OCI-LY3 (cell line): ENCODE measurements around the gene TMEM250.

Experiments
- H2AFZ ChIP-seq: fragments of 200-600, 300-600 bp; shearing (Covaris generic); 2 replicates; pipeline ENCODE4 v1.6.0; 2014; ENCODE audit warnings: antibody characterized with exemption, low read depth, low read length
- H3K27ac ChIP-seq: fragments of 200-600, 300-600 bp; sonication (generic); 2 replicates; pipeline ENCODE4 v1.5.1; 2014; ENCODE audit warnings: mild to moderate bottlenecking, low read length, moderate library complexity, mixed read lengths
- H3K27me3 ChIP-seq: fragments of 200-600, 300-600 bp; sonication (generic); 2 replicates; pipeline ENCODE4 v1.6.1; 2014; ENCODE audit warnings: low read depth, low read length, mixed read lengths
- H3K36me3 ChIP-seq: fragments of 200-600, 300-600 bp; sonication (generic); replicated peaks from 2 replicates; pipeline ENCODE3; 2014; ENCODE audit warnings: low read depth, low read length, mixed read lengths
- H3K4me1 ChIP-seq: fragments of 300-600, 200-600 bp; sonication (generic); 2 replicates; pipeline ENCODE4 v1.6.1; 2014; ENCODE audit warnings: low read length, mixed read lengths
- H3K4me2 ChIP-seq: fragments of 200-600, 300-600 bp; sonication (generic); 2 replicates; pipeline ENCODE4 v1.6.1; 2014; ENCODE audit warnings: low read length, mixed read lengths
- H3K4me3 ChIP-seq: fragments of 300-600, 200-600 bp; sonication (generic); 2 replicates; pipeline ENCODE4 v1.5.1; 2014; ENCODE audit warnings: antibody characterized with exemption, mild to moderate bottlenecking, low read length, moderate library complexity
- H3K79me2 ChIP-seq: fragments of 300-600, 200-600 bp; shearing (Covaris generic); 2 replicates; pipeline ENCODE4 v1.6.1; 2014; ENCODE audit warnings: mild to moderate bottlenecking, low read length, mixed read lengths
- H3K9ac ChIP-seq: fragments of 300-600, 200-600 bp; shearing (Covaris generic); 2 replicates; pipeline ENCODE4 v1.6.0; 2014; ENCODE audit warnings: mild to moderate bottlenecking, low read length, moderate library complexity
- H3K9me3 ChIP-seq: fragments of 200-600, 300-600 bp; shearing (Covaris generic); 2 replicates; pipeline ENCODE4 v1.6.1; 2014; ENCODE audit warnings: low read length, mixed read lengths; ENCODE audit not compliant: insufficient read depth
- H4K20me1 ChIP-seq: fragments of 200-600, 300-600 bp; sonication (generic); 2 replicates; pipeline ENCODE4 v1.6.1; 2016; ENCODE audit warnings: low read length, mixed read lengths; ENCODE audit not compliant: insufficient read depth
- EZH2phosphoT487 ChIP-seq: fragments of 200-600 bp; shearing (Covaris generic); IDR thresholded peaks from 2 replicates; pipeline ENCODE4 v1.6.1; 2018; ENCODE audit warnings: antibody characterized with exemption, mixed run types, low read depth
- TF ChIP-seq, protein P1 (sequence below): fragments of 200-600, 300-600 bp; sonication (generic); IDR thresholded peaks from 2 replicates; pipeline ENCODE4 v1.5.1; 2014; ENCODE audit warnings: antibody characterized with exemption, low read length, low read depth

TMEM250 gene

DNA sequence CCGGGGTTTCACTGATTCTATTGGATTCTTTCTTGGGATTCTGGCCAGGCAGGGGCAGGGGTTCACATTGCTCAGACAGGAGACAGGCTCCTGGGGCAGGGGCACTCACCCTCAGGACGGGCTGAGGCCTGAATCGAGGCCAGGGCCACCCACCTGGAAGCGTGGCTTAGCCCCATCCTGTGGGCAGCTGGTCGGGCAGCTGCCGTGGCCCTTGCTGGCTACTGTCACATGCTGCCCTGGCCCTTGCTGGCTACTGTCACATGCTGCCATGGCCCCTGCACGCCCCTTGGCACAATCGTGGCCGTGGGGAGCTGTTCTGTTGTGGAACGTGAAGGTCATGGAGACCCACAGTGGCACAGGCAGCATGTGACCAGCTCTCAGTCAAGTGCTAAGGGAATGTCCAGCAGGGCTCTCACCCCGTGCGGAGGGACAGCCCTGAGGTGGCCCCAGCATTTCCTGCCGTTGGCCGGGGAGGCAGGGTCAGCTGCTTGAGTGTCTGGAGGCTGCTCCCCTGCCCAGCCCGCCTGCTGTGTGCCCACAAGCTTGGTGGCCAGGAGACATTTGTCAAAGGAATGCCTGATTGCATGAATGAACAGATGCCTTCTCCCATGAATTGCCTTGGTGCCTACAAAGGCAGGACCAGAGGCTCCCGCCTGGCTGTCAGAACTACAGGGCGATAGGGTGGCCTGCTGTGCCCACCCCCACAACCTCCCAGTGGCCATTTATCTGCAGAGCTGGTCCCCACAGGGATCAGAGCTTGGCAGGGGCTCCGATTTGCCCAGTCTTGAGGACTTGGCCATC lies 16.9 kb upstream of the TMEM250 start:
- H3K79me2 ChIP-seq = no peaks in the 10 kb centered on the region
- H3K27ac ChIP-seq = no peak overlapping the region
- H3K9me3 ChIP-seq = no peaks in the 10 kb centered on the region
- H3K4me3 ChIP-seq = no peak overlapping the region
- H3K4me2 ChIP-seq = no peak overlapping the region
- no peak overlapping the region for H3K9ac ChIP-seq
- H2AFZ ChIP-seq = no peak overlapping the region
- TF ChIP-seq, protein P1, sequence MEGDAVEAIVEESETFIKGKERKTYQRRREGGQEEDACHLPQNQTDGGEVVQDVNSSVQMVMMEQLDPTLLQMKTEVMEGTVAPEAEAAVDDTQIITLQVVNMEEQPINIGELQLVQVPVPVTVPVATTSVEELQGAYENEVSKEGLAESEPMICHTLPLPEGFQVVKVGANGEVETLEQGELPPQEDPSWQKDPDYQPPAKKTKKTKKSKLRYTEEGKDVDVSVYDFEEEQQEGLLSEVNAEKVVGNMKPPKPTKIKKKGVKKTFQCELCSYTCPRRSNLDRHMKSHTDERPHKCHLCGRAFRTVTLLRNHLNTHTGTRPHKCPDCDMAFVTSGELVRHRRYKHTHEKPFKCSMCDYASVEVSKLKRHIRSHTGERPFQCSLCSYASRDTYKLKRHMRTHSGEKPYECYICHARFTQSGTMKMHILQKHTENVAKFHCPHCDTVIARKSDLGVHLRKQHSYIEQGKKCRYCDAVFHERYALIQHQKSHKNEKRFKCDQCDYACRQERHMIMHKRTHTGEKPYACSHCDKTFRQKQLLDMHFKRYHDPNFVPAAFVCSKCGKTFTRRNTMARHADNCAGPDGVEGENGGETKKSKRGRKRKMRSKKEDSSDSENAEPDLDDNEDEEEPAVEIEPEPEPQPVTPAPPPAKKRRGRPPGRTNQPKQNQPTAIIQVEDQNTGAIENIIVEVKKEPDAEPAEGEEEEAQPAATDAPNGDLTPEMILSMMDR = no peak
- TF ChIP-seq EZH2phosphoT487 = no peak
- no peaks in the 10 kb centered on the region for H4K20me1 ChIP-seq
- no peaks in the 10 kb centered on the region for H3K4me1 ChIP-seq
- no peaks in the 10 kb centered on the region for H3K36me3 ChIP-seq
- peaks cover 5% of the 10 kb centered on the region; the same call in 1 of the 2 replicates for H3K27me3 ChIP-seq

DNA sequence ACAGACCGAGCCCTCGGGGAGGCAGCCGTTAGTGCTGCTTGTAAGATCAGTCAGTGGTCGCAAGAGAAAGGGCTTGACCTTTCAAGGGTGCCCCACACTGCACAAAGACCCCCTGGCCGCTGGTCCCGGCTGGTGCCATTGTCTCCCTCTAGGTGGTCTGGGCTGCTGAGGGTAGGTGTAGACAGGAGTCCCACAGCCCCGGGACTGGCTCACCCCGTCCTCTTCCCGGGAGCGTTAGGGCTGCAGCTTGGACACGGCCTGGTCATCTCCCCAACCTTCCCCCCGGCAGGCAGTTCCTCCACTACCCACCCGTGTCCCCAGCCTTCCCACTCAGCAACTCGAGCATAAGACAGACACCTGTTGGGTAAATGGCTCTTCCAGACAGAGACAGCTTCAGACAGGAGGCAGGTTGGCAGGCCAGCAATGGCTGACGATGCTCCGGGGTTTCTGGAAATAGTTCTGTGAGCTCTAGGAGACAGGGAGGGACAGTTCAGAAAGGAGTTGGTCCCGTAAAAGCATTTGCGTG lies 15.3 kb upstream of the TMEM250 start:
- H3K4me1 ChIP-seq = no peaks in the 10 kb centered on the region
- H3K27me3 ChIP-seq = peaks cover 11% of the 10 kb centered on the region; the same call in 1 of the 2 replicates
- no peak overlapping the region for H3K4me2 ChIP-seq
- no peaks in the 10 kb centered on the region for H3K79me2 ChIP-seq
- H3K4me3 ChIP-seq = no peak overlapping the region
- no peaks in the 10 kb centered on the region for H4K20me1 ChIP-seq
- H3K9ac ChIP-seq = no peak overlapping the region
- no peak overlapping the region for H3K27ac ChIP-seq
- H3K9me3 ChIP-seq = no peaks in the 10 kb centered on the region
- no peaks in the 10 kb centered on the region for H3K36me3 ChIP-seq
- TF ChIP-seq, protein P1 = no peak
- TF ChIP-seq EZH2phosphoT487 = no peak
- no peak overlapping the region for H2AFZ ChIP-seq

DNA sequence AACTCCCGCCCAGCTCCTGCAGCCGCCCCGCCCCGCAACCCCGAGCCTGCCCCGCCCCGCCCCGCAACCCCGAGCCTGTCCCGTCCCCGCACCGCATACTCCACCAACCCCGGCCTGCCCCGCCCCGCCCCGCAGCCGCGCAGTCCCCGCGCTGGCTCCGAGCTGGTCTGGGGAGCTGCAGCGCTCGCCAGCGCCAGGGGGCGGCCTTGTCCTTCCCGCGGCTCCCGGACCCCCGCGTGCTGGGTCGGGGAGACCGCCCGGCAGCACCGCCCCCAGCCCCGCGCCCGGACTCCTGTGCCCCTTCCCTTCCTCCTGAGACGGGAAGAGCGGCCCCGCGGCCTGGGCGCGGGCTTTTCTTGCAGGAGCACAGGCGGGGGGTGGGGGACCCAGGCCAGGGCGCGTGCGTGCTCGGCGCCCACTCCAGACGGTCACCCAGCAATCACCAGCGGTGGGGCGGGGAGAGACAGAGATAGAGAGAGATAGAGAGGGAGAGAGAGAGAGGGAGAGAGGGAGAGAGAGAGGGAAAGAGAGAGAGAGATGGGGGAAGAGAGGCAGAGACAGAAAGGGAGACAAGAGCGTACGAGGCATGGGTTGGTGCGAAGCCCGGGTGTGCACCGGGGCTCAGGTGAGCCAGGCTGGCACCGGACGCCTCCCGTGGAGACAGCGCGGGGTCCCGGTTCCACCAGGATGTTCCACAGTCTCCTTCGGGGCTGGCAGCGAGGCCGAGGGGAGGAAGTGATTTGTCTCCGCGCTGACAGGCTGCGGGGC lies 14.7 kb upstream of the TMEM250 start:
- H3K9ac ChIP-seq = no peak overlapping the region
- no peaks in the 10 kb centered on the region for H3K4me1 ChIP-seq
- H3K79me2 ChIP-seq = no peaks in the 10 kb centered on the region
- H4K20me1 ChIP-seq = no peaks in the 10 kb centered on the region
- no peak overlapping the region for H3K4me2 ChIP-seq
- H3K4me3 ChIP-seq = no peak overlapping the region
- TF ChIP-seq EZH2phosphoT487 = no peak
- TF ChIP-seq, protein P1 = no peak
- no peak overlapping the region for H2AFZ ChIP-seq
- H3K27ac ChIP-seq = no peak overlapping the region
- H3K9me3 ChIP-seq = no peaks in the 10 kb centered on the region
- H3K27me3 ChIP-seq = peaks cover 11% of the 10 kb centered on the region; the same call in 1 of the 2 replicates
- H3K36me3 ChIP-seq = no peaks in the 10 kb centered on the region

DNA sequence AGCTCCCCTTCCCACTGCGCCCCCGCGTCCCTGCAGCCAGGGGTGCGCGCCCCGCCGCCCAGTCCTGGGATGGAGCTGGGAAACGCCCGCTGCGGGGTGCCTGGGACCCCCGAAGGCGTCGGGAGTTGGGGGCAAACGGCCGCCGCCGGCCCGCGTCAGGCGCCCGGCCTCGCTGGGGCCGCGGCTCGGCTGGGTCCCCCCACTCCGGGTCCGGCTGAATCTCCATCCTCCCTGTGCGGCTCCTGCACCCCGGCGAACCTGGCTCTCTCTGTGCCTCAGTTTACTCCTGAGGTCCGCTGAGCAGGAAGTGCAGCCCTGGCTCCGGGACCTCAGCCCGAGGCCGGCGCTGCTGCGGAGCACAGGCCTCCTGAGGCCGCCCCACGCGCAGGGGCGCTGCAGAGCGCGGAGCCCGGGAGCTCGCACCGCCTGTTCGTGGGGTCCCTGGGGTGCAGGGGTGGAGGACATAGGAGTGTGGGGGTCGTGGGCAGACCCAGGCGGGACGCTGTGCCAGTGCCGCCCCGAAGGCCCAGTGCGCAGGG lies 13.9 kb upstream of the TMEM250 start:
- no peak for TF ChIP-seq EZH2phosphoT487
- TF ChIP-seq, protein P1 = no peak
- H3K27me3 ChIP-seq = peaks cover 11% of the 10 kb centered on the region; the same call in 1 of the 2 replicates
- no peaks in the 10 kb centered on the region for H3K4me1 ChIP-seq
- H2AFZ ChIP-seq = no peak overlapping the region
- H3K36me3 ChIP-seq = no peaks in the 10 kb centered on the region
- no peaks in the 10 kb centered on the region for H4K20me1 ChIP-seq
- no peaks in the 10 kb centered on the region for H3K79me2 ChIP-seq
- H3K4me2 ChIP-seq = no peak overlapping the region
- H3K4me3 ChIP-seq = no peak overlapping the region
- no peak overlapping the region for H3K9ac ChIP-seq
- no peak overlapping the region for H3K27ac ChIP-seq
- no peaks in the 10 kb centered on the region for H3K9me3 ChIP-seq
